HEK293 (cell line): ENCODE results near the gene GNAZ.

ENCODE experiments used
- CTCF ChIP-seq: fragments of 450-650 bp; formaldehyde crosslinking; IDR thresholded peaks from 2 replicates; pipeline ENCODE4 v1.5.1; 2016; ENCODE audit warnings: missing biosample characterization, missing genetic modification characterization
- KLF17 ChIP-seq: fragments of 450-650 bp; formaldehyde crosslinking; IDR thresholded peaks from 2 replicates; pipeline ENCODE4 v1.5.1; 2016; ENCODE audit warnings: missing biosample characterization, missing genetic modification characterization
- MYNN ChIP-seq: fragments of 450-650 bp; formaldehyde crosslinking; IDR thresholded peaks from 2 replicates; pipeline ENCODE4 v1.5.1; 2016; ENCODE audit warnings: missing biosample characterization, missing genetic modification characterization, borderline replicate concordance
- SP3 ChIP-seq: fragments of 450-650 bp; formaldehyde crosslinking; IDR thresholded peaks from 2 replicates; pipeline ENCODE4 v1.5.1; 2016; ENCODE audit warnings: missing biosample characterization, missing genetic modification characterization
- ZNF10 ChIP-seq: fragments of 450-650 bp; formaldehyde crosslinking; IDR thresholded peaks from 2 replicates; pipeline ENCODE4 v1.5.1; 2017; ENCODE audit warnings: missing biosample characterization, missing genetic modification characterization
- ZNF16 ChIP-seq: fragments of 450-650 bp; formaldehyde crosslinking; IDR thresholded peaks from 2 replicates; pipeline ENCODE4 v1.5.1; 2016; ENCODE audit warnings: low read depth, missing biosample characterization, missing genetic modification characterization

- TF ChIP-seq CTCF (tag by site-specific recombination), result no peak
- no peak for TF ChIP-seq SP3 (tag by site-specific recombination)
- no peak for TF ChIP-seq KLF17 (tag by site-specific recombination)
- TF ChIP-seq ZNF16 (tag by site-specific recombination), result no peak
- no peak for TF ChIP-seq ZNF10
- no peak for TF ChIP-seq MYNN
These were observed 5.3 kb upstream of the GNAZ start for GRCh38 chr22:23065069-23065451.
